ENCODE data around the gene FAF1.
"Not testable (repeated sequence)": the region's sequence is repeated elsewhere in the genome, so short reads cannot be mapped to it uniquely, and the experiment has no call there.

The FAF1 gene

GRCh38 chr1:50952566-50952965 lies 7.5 kb downstream of the FAF1 start:
- not testable (repeated sequence) for DNase-seq

- DNase-seq, result no peak
Measured at GRCh38 chr1:50950396-50950795, 9.7 kb downstream of the FAF1 start.

GRCh38 chr1:50949286-50949982 lies 10.6 kb downstream of the FAF1 start:
- no peak for DNase-seq

- no peak for DNase-seq
Measured at GRCh38 chr1:50942334-50942733, 17.7 kb downstream of the FAF1 start.

GRCh38 chr1:50940291-50940690 lies 19.8 kb downstream of the FAF1 start:
- no peak for DNase-seq

- DNase-seq, result no peak
Measured at GRCh38 chr1:50936321-50936720, 23.7 kb downstream of the FAF1 start.

GRCh38 chr1:50935276-50935675 lies 24.8 kb downstream of the FAF1 start:
- DNase-seq, result not testable (repeated sequence)

GRCh38 chr1:50934838-50935237 lies 25.2 kb downstream of the FAF1 start:
- no peak for DNase-seq

GRCh38 chr1:50933770-50934169 lies 26.3 kb downstream of the FAF1 start:
- DNase-seq, result not testable (repeated sequence)

- DNase-seq, result not testable (repeated sequence)
Measured at GRCh38 chr1:50932043-50932442, 28.0 kb downstream of the FAF1 start.

GRCh38 chr1:50930965-50931737 lies 28.9 kb downstream of the FAF1 start:
- no peak for DNase-seq

GRCh38 chr1:50930193-50930592 lies 29.9 kb downstream of the FAF1 start:
- DNase-seq, result no peak

- peak; percentile 53 for DNase-seq
Measured at GRCh38 chr1:50929376-50929958, 30.6 kb downstream of the FAF1 start.

- no peak for DNase-seq
Measured at GRCh38 chr1:50923564-50923963, 36.5 kb downstream of the FAF1 start.

- DNase-seq, result no peak
Measured at GRCh38 chr1:50921029-50921428, 39.0 kb downstream of the FAF1 start.

- no peak for DNase-seq
Measured at GRCh38 chr1:50920409-50920808, 39.7 kb downstream of the FAF1 start.

- DNase-seq, result no peak
Measured at GRCh38 chr1:50917138-50918137, 42.6 kb downstream of the FAF1 start.

GRCh38 chr1:50915621-50916020 lies 44.4 kb downstream of the FAF1 start:
- no peak for DNase-seq

- DNase-seq, result no peak
Measured at GRCh38 chr1:50913954-50914353, 46.1 kb downstream of the FAF1 start.

- DNase-seq, result not testable (repeated sequence)
Measured at GRCh38 chr1:50910356-50910755, 49.7 kb downstream of the FAF1 start.

- not testable (repeated sequence) for DNase-seq
Measured at GRCh38 chr1:50907610-50908009, 52.5 kb downstream of the FAF1 start.

- not testable (repeated sequence) for DNase-seq
Measured at GRCh38 chr1:50906050-50906449, 54.0 kb downstream of the FAF1 start.

GRCh38 chr1:50902419-50902818 lies 57.6 kb downstream of the FAF1 start:
- no peak for DNase-seq
